ENCODE measurements around the gene RHBDF1. TPM values are rescaled to one million over a fixed set of nuclear protein-coding genes. Genes with fewer than 3 reads are reported as not detected.

Gene RHBDF1
- total RNA-seq, 1 experiment from 2014 or later, result not detected

- H3K9me3 ChIP-seq (ENCODE audit: low read length), result no peaks in the 10 kb centered on the region
- H3K36me3 ChIP-seq (ENCODE audit: insufficient read depth, low read length), result no peaks in the 10 kb centered on the region
- H3K4me3 ChIP-seq (ENCODE audit: low read length), result no peak overlapping the region
- no peaks in the 10 kb centered on the region for H3K9me2 ChIP-seq (replicated peaks; ENCODE audit: insufficient read depth, low read length)
- H4K20me1 ChIP-seq (ENCODE audit: insufficient read depth, low read depth, low read length), result no peaks in the 10 kb centered on the region
- H3K79me2 ChIP-seq (ENCODE audit: low read length), result no peaks in the 10 kb centered on the region
- H2AFZ ChIP-seq (ENCODE audit: low read length), result no peak overlapping the region
- H3K27me3 ChIP-seq (ENCODE audit: low read length), result no peaks in the 10 kb centered on the region
- H3K9ac ChIP-seq (ENCODE audit: low read length), result no peak overlapping the region
- no peak for DNase-seq
- no peak overlapping the region for H3K27ac ChIP-seq (ENCODE audit: low read length)
- no peak overlapping the region for H3K4me2 ChIP-seq (ENCODE audit: low read depth, low read length, poor library complexity, severe bottlenecking)
- H3K4me1 ChIP-seq (ENCODE audit: low read length), result no peaks in the 10 kb centered on the region
Measured at GRCh38 chr16:100989-101388, 28.6 kb upstream of the RHBDF1 start.

GRCh38 chr16:97822-98221 lies 25.4 kb upstream of the RHBDF1 start:
- Histone ChIP-seq H3K27ac (ENCODE audit: low read length) (no peak overlapping the region), H3K4me3 (ENCODE audit: low read length) (no peak overlapping the region), H3K36me3 (ENCODE audit: insufficient read depth, low read length) (no peaks in the 10 kb centered on the region), H3K4me2 (ENCODE audit: low read depth, low read length, poor library complexity, severe bottlenecking) (no peak overlapping the region), H4K20me1 (ENCODE audit: insufficient read depth, low read depth, low read length) (no peaks in the 10 kb centered on the region), H3K9me2 (replicated peaks; ENCODE audit: insufficient read depth, low read length) (no peaks in the 10 kb centered on the region), H2AFZ (ENCODE audit: low read length) (no peak overlapping the region), H3K4me1 (ENCODE audit: low read length) (no peaks in the 10 kb centered on the region), H3K27me3 (ENCODE audit: low read length) (no peaks in the 10 kb centered on the region), H3K9me3 (ENCODE audit: low read length) (no peaks in the 10 kb centered on the region), H3K79me2 (ENCODE audit: low read length) (no peaks in the 10 kb centered on the region), H3K9ac (ENCODE audit: low read length) (no peak overlapping the region)
- DNase-seq, result no peak

- no peaks in the 10 kb centered on the region for H3K9me2 ChIP-seq (replicated peaks; ENCODE audit: insufficient read depth, low read length)
- no peak overlapping the region for H3K9ac ChIP-seq (ENCODE audit: low read length)
- H3K27ac ChIP-seq (ENCODE audit: low read length), result no peak overlapping the region
- no peaks in the 10 kb centered on the region for H3K27me3 ChIP-seq (ENCODE audit: low read length)
- H4K20me1 ChIP-seq (ENCODE audit: insufficient read depth, low read depth, low read length), result no peaks in the 10 kb centered on the region
- H3K4me2 ChIP-seq (ENCODE audit: low read depth, low read length, poor library complexity, severe bottlenecking), result no peak overlapping the region
- no peaks in the 10 kb centered on the region for H3K4me1 ChIP-seq (ENCODE audit: low read length)
- no peak overlapping the region for H2AFZ ChIP-seq (ENCODE audit: low read length)
- peak; percentile 96 for DNase-seq
- H3K79me2 ChIP-seq (ENCODE audit: low read length), result no peaks in the 10 kb centered on the region
- H3K4me3 ChIP-seq (ENCODE audit: low read length), result no peak overlapping the region
- no peaks in the 10 kb centered on the region for H3K36me3 ChIP-seq (ENCODE audit: insufficient read depth, low read length)
- H3K9me3 ChIP-seq (ENCODE audit: low read length), result no peaks in the 10 kb centered on the region
Measured at GRCh38 chr16:96935-97381, 24.5 kb upstream of the RHBDF1 start.

- Histone ChIP-seq H3K9ac (ENCODE audit: low read length) (no peak overlapping the region), H3K9me2 (replicated peaks; ENCODE audit: insufficient read depth, low read length) (no peaks in the 10 kb centered on the region), H2AFZ (ENCODE audit: low read length) (no peak overlapping the region), H3K4me2 (ENCODE audit: low read depth, low read length, poor library complexity, severe bottlenecking) (no peak overlapping the region), H3K36me3 (ENCODE audit: insufficient read depth, low read length) (no peaks in the 10 kb centered on the region), H3K27me3 (ENCODE audit: low read length) (no peaks in the 10 kb centered on the region), H3K9me3 (ENCODE audit: low read length) (no peaks in the 10 kb centered on the region), H3K27ac (ENCODE audit: low read length) (no peak overlapping the region), H3K79me2 (ENCODE audit: low read length) (no peaks in the 10 kb centered on the region), H3K4me1 (ENCODE audit: low read length) (no peaks in the 10 kb centered on the region), H3K4me3 (ENCODE audit: low read length) (no peak overlapping the region), H4K20me1 (ENCODE audit: insufficient read depth, low read depth, low read length) (no peaks in the 10 kb centered on the region)
- DNase-seq, result no peak
Measured at GRCh38 chr16:94918-95265, 22.5 kb upstream of the RHBDF1 start.

GRCh38 chr16:92431-93339 lies 20.3 kb upstream of the RHBDF1 start:
- H3K36me3 ChIP-seq (ENCODE audit: insufficient read depth, low read length), result no peaks in the 10 kb centered on the region; the same call in 1 of the 2 replicates
- no peaks in the 10 kb centered on the region for H3K4me1 ChIP-seq (ENCODE audit: low read length)
- no peak overlapping the region for H3K4me3 ChIP-seq (ENCODE audit: low read length)
- H3K9me3 ChIP-seq (ENCODE audit: low read length), result no peaks in the 10 kb centered on the region
- no peak overlapping the region for H3K4me2 ChIP-seq (ENCODE audit: low read depth, low read length, poor library complexity, severe bottlenecking)
- H2AFZ ChIP-seq (ENCODE audit: low read length), result no peak overlapping the region
- H4K20me1 ChIP-seq (ENCODE audit: insufficient read depth, low read depth, low read length), result no peaks in the 10 kb centered on the region
- H3K27ac ChIP-seq (ENCODE audit: low read length), result no peak overlapping the region
- no peaks in the 10 kb centered on the region for H3K27me3 ChIP-seq (ENCODE audit: low read length)
- DNase-seq, result no peak
- no peaks in the 10 kb centered on the region for H3K9me2 ChIP-seq (replicated peaks; ENCODE audit: insufficient read depth, low read length)
- H3K9ac ChIP-seq (ENCODE audit: low read length), result no peak overlapping the region
- H3K79me2 ChIP-seq (ENCODE audit: low read length), result no peaks in the 10 kb centered on the region

GRCh38 chr16:91484-91883 lies 19.1 kb upstream of the RHBDF1 start:
- no peaks in the 10 kb centered on the region; the same call in 1 of the 2 replicates for H3K36me3 ChIP-seq (ENCODE audit: insufficient read depth, low read length)
- no peaks in the 10 kb centered on the region for H3K79me2 ChIP-seq (ENCODE audit: low read length)
- no peak for DNase-seq
- H3K4me2 ChIP-seq (ENCODE audit: low read depth, low read length, poor library complexity, severe bottlenecking), result no peak overlapping the region
- no peaks in the 10 kb centered on the region for H3K4me1 ChIP-seq (ENCODE audit: low read length)
- no peaks in the 10 kb centered on the region for H3K9me3 ChIP-seq (ENCODE audit: low read length)
- H4K20me1 ChIP-seq (ENCODE audit: insufficient read depth, low read depth, low read length), result no peaks in the 10 kb centered on the region
- no peak overlapping the region for H2AFZ ChIP-seq (ENCODE audit: low read length)
- H3K27me3 ChIP-seq (ENCODE audit: low read length), result no peaks in the 10 kb centered on the region
- no peaks in the 10 kb centered on the region for H3K9me2 ChIP-seq (replicated peaks; ENCODE audit: insufficient read depth, low read length)
- no peak overlapping the region for H3K4me3 ChIP-seq (ENCODE audit: low read length)
- no peak overlapping the region for H3K27ac ChIP-seq (ENCODE audit: low read length)
- no peak overlapping the region for H3K9ac ChIP-seq (ENCODE audit: low read length)

- Histone ChIP-seq H3K9me2 (replicated peaks; ENCODE audit: insufficient read depth, low read length) (no peaks in the 10 kb centered on the region), H3K79me2 (ENCODE audit: low read length) (no peaks in the 10 kb centered on the region), H2AFZ (ENCODE audit: low read length) (no peak overlapping the region), H4K20me1 (ENCODE audit: insufficient read depth, low read depth, low read length) (no peaks in the 10 kb centered on the region), H3K36me3 (ENCODE audit: insufficient read depth, low read length) (no peaks in the 10 kb centered on the region; the same call in 1 of the 2 replicates), H3K4me1 (ENCODE audit: low read length) (peaks cover 4% of the 10 kb centered on the region; the same call in 1 of the 2 replicates), H3K4me2 (ENCODE audit: low read depth, low read length, poor library complexity, severe bottlenecking) (no peak overlapping the region), H3K27ac (ENCODE audit: low read length) (no peak overlapping the region), H3K4me3 (ENCODE audit: low read length) (no peak overlapping the region), H3K27me3 (ENCODE audit: low read length) (no peaks in the 10 kb centered on the region), H3K9me3 (ENCODE audit: low read length) (no peaks in the 10 kb centered on the region), H3K9ac (ENCODE audit: low read length) (no peak overlapping the region)
- DNase-seq, result no peak
Measured at GRCh38 chr16:89391-90302, 17.2 kb upstream of the RHBDF1 start.

- Histone ChIP-seq H3K27ac (ENCODE audit: low read length) (no peak overlapping the region), H3K36me3 (ENCODE audit: insufficient read depth, low read length) (no peaks in the 10 kb centered on the region; the same call in 1 of the 2 replicates), H3K79me2 (ENCODE audit: low read length) (no peaks in the 10 kb centered on the region), H3K4me2 (ENCODE audit: low read depth, low read length, poor library complexity, severe bottlenecking) (no peak overlapping the region), H3K9me3 (ENCODE audit: low read length) (no peaks in the 10 kb centered on the region), H3K9ac (ENCODE audit: low read length) (no peak overlapping the region), H3K27me3 (ENCODE audit: low read length) (no peaks in the 10 kb centered on the region), H4K20me1 (ENCODE audit: insufficient read depth, low read depth, low read length) (no peaks in the 10 kb centered on the region), H3K4me3 (ENCODE audit: low read length) (no peak overlapping the region), H3K9me2 (replicated peaks; ENCODE audit: insufficient read depth, low read length) (no peaks in the 10 kb centered on the region), H2AFZ (ENCODE audit: low read length) (no peak overlapping the region), H3K4me1 (ENCODE audit: low read length) (peaks cover 8% of the 10 kb centered on the region; the same call in 1 of the 2 replicates)
- DNase-seq, result no peak
Measured at GRCh38 chr16:88613-89012, 16.2 kb upstream of the RHBDF1 start.
